HG02870 (cell line): ENCODE results near the gene HELT.
A peak's percentile ranks its signal among the peaks of the same experiment; 100 is the strongest.
"Not testable (repeated sequence)": the region's sequence is repeated elsewhere in the genome, so short reads cannot be mapped to it uniquely, and the experiment has no call there.

Source experiments
- ATAC-seq: cut with Tn5 transposase; IDR thresholded peaks from one replicate; pipeline ENCODE4 v1.9.1; 2021; ENCODE audit warnings: mild to moderate bottlenecking, moderate library complexity; ENCODE audit not compliant: unreplicated experiment

The HELT gene

GRCh38 chr4:185017964-185018772, at the start of gene HELT:
HELT (plus strand) TSS chr4:185018490; CDS start chr4:185018929, 439 bp downstream.
- ATAC-seq: no peak

- no peak for ATAC-seq
These were observed 49.5 kb upstream of the HELT start for GRCh38 chr4:184968784-184969201.

- ATAC-seq: no peak
These were observed 48.7 kb upstream of the HELT start for GRCh38 chr4:184969610-184970009.

- no peak for ATAC-seq
These were observed 45.3 kb upstream of the HELT start for GRCh38 chr4:184972991-184973390.

- ATAC-seq: not testable (repeated sequence)
These were observed 41.9 kb upstream of the HELT start for GRCh38 chr4:184976348-184976747.

- no peak for ATAC-seq
These were observed 40.5 kb upstream of the HELT start for GRCh38 chr4:184977747-184978146.

GRCh38 chr4:184978211-184978610, 40.1 kb upstream of the HELT start:
- ATAC-seq: no peak

GRCh38 chr4:184979461-184980124, 38.7 kb upstream of the HELT start:
- no peak for ATAC-seq

GRCh38 chr4:184980261-184980660, 38.0 kb upstream of the HELT start:
- ATAC-seq: no peak

- ATAC-seq: peak; percentile 72
These were observed 34.5 kb upstream of the HELT start for GRCh38 chr4:184983672-184984356.

GRCh38 chr4:184987493-184988031, 30.7 kb upstream of the HELT start:
- ATAC-seq: no peak

- ATAC-seq: no peak
These were observed 29.7 kb upstream of the HELT start for GRCh38 chr4:184988611-184989010.

GRCh38 chr4:184989283-184989682, 29.0 kb upstream of the HELT start:
- ATAC-seq: not testable (repeated sequence)

- ATAC-seq: not testable (repeated sequence)
These were observed 28.2 kb upstream of the HELT start for GRCh38 chr4:184990131-184990530.

GRCh38 chr4:184991860-184992259, 26.4 kb upstream of the HELT start:
- no peak for ATAC-seq

- no peak for ATAC-seq
These were observed 25.9 kb upstream of the HELT start for GRCh38 chr4:184992422-184992821.

GRCh38 chr4:184993247-184993646, 25.0 kb upstream of the HELT start:
- no peak for ATAC-seq

GRCh38 chr4:184994010-184994622, 24.2 kb upstream of the HELT start:
- no peak for ATAC-seq

GRCh38 chr4:184994623-184995010, 23.7 kb upstream of the HELT start:
- no peak for ATAC-seq

GRCh38 chr4:184997656-184998055, 20.6 kb upstream of the HELT start:
- not testable (repeated sequence) for ATAC-seq

- ATAC-seq: no peak
These were observed 15.5 kb upstream of the HELT start for GRCh38 chr4:185002784-185003183.
